GM18517 (cell line): ENCODE results near the gene LHX4.

Experiments
- ATAC-seq: cut with Tn5 transposase; IDR thresholded peaks from one replicate; pipeline ENCODE4 v1.9.1; 2021; ENCODE audit warnings: mild to moderate bottlenecking, moderate library complexity; ENCODE audit not compliant: unreplicated experiment

LHX4 gene

DNA sequence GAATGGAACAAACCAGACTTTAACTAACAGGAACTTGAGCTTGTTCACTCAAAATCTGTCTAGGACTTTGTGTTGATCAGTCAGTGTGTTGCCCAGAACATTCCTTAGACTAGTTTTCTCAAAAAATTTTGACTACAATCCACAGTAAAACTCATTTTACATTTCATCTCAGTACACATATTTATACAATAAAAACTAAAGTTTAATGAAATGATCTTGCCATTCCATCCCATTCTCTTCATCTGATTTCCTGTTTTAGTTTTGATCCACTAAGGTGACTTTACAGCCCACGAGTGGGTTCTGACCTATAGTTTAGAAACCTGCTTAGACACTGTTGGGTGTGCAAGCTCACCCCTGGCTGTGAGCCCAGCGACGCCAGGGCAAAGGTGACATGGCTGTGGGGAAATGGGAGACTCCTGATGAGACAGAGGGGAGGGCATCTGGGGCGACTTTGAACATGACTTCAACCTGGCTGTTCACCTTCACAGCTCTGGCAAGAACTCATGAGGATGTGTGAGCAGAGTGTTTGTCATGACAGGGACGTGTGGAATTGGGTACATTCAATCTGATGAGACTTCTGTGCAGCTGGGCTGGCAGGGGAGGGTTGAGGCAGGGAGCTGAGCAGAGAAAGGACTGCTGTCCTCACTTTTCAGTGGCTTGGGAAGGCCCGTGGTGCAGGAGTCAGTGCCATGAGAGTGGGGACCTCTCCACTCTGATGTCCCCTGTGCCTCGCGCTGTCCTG, 40.6 kb downstream of the LHX4 start:
- no peak for ATAC-seq

DNA sequence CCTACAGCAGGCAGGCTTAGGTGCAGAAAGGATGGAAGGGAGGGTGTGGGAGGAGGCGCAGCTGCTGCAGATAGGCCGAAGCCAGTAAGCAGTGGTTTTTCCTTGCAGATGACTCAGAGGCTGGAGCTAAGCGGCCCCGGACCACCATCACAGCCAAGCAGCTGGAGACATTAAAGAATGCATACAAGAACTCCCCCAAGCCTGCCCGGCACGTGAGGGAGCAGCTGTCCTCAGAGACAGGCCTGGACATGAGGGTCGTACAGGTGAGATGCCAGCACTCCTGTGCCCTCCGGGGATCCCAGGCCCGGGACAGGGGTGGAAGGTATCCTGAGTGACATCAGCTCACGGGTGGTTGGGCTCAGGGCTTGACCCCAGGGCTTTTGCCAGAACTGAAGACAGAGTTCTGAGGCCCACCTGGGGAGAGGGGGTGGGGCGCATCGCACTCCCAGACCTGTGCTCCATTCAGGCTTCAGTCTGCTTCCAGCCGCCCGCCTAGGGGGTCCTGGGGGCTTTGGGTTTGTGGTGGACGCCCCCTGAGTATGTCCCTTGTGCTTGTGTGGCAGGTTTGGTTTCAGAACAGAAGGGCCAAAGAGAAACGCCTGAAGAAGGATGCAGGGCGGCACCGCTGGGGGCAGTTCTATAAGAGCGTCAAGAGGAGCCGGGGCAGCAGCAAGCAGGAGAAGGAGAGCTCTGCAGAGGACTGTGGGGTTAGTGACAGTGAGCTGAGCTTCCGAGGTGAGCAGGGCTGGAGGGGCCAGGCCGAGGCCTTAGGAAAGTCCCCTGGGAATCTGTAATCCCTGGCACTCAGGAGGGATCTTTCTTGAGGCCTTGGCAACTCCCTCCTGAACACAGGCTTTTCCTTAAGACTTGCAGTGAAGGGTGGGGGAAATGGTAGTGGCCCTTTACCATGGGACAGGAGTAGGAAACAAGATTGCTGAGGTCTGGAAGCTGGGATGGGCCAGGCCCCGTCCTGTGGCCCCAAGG, 41.5 kb downstream of the LHX4 start:
- ATAC-seq = no peak

DNA sequence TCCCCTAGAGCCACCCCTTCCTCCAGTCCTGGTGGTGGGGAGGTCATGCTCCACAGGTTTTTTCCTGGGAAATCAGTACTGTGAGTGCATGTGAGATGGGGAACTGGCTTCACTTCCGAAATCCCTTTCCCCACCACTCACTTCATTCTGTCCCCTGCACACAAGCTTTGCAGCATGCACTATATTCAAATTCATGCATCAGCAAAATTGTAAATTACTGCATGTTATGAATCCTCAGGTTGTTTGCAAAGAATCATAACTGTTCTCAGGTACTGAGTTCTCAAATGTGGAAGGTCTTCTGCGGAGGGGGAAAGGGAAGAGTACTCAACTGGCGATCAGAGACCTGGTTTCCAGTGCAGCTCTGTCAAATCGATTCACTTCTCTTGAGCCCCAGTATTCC, 42.3 kb downstream of the LHX4 start:
- no peak for ATAC-seq

DNA sequence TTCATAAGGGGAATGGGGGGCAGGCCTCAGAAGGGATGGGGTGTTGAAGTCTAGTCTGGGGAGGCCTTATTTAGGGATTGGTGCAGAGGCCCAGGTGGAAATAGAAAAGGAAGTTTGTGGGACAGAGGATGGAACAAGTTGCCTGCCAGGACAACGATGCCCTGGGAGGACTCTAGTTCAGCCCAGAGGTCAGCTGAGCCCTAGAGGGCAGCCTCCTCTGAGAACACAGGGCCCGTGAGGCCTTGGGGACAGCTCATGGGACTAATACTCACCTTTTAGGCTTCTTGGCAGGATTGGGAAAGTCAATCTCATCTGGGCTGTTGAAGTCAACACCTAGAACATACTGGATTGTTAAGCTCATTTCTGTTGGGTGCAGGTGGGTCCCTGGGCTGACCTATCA, 43.0 kb downstream of the LHX4 start:
- no peak for ATAC-seq

DNA sequence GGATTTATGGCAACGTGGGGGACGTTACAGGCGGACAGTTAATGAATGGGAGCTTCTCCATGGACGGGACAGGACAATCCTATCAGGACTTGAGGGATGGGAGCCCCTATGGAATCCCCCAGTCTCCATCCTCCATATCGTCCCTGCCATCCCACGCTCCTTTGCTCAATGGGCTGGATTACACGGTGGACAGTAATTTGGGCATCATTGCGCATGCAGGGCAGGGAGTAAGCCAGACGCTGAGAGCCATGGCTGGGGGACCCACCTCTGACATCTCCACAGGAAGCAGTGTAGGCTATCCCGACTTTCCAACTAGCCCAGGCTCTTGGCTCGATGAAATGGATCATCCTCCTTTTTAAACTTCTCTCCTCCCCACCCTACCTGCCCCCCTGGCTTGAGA, 44.2 kb downstream of the LHX4 start:
- no peak for ATAC-seq

DNA sequence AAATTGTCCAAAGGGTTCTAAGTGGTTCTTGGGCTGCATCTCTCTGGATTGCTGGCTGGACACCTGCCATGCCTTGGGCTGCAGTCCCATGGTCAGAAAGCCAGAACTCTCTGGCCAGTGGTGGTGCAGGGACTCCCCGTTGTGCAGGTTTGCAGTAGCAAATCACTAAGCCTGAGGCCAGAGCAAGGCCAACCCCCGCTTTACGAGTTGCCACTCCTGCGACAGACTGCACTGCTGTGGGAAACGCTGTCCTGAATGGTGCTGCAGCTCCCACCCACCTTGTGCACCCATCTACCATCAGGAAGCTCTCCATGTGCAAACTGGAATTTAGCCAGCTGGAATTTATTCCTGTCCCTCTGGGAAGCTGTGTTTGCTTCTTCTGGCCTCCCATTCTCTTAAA, 45.7 kb downstream of the LHX4 start:
- ATAC-seq = no peak

DNA sequence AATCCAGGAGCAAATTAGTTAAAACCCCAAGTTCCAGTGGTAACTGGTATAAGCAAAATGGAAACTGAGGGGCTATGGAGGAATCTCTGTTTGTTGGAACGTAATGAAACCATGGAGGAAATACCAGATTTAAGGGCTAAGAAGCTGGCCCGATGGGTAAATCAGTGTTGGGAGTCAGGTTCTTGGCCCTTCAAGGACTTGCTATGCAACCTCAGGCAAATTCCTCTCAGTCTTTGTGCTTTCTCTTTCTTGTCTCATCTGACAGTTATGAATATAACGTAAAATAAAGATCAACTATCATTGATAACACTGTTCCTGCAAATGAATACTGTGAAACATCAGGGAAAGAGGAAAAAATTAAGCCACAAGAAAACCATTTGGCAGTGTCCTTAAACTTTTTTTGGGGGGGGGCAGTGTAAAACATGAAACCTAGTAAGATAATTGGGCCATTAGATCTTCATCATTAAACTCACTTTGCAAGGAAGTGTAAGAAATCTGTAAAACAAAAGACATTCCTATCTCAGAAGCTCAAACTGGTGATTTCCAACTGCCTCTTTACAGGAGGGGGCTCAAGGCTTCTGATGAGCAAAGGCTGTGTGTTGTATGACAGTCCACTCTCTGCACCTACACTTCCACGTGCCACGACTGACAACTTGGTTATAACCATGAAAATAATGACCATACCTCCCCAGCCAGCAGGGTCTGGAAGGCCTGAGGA, 47.6 kb downstream of the LHX4 start:
- ATAC-seq = no peak

DNA sequence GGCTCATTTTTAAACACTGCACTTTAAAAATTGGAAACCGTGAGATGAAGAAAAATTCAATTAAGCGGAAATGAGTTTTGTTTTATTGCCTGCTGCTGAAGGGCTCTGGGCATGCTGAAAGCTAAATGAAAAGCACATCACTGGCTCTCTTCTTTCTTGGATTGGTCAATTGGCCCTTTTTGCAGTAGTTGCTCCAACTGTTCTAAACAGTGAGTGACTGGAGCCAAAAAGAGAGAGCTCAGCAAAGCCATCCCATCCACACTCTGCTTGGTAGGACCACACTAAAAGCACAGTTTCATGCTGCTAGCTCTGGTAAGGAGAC, 48.1 kb downstream of the LHX4 start:
- no peak for ATAC-seq

DNA sequence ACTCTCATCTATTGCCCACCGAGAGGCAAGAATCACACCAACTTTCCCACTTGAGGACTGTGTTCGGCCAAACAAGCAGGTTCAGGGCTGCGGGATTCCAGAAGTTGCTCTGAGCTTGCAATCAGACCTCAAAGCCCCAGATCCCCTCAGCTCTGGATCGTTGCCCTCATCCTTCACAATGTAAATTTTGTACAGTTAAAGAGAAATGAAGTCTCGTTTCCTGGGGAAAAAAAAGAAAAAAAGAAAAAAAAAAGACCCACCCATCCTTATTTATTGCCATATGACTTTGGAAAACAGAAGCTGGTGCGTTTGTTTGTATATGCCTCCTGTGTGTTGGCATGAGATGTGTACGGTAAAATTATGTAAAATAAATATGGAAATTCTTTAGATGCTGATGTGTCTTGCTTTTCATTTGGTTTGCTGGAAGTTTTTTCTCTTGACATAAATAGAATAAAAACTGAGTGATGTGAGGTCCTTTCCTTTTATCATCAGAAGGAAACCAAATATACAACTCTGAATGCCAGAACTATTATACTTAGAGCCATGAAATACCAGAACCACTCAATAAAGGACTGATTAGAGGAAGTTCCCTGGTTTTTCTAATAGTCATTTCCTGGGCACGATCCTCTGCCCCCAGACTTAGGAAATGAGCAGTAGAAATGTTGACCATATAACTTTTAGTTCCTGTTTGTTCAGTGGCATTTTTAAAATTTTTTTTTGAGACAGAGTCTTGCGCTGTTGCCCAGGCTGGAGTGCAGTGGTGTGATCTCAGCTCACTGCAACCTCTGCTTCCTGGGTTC, 48.7 kb downstream of the LHX4 start:
- ATAC-seq = no peak

DNA sequence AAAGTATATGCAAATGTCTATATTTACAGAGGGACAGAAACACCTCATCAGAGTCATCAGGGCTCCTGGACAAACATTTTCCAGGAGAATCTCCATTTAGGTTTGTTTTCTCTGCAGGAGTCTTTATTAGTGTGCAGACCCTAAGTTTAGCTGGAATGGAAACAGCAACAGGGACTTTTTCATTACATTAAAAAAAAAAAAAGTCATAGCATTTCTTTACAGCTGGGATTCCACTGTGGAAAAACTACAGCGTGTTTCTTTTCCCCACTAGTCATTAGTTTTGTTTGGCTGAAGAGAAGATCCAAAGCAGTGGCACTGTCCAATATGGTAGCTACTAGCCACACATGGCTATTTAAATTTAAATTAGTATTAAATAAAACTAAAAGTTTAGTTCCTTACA, 49.6 kb downstream of the LHX4 start:
- ATAC-seq = no peak

DNA sequence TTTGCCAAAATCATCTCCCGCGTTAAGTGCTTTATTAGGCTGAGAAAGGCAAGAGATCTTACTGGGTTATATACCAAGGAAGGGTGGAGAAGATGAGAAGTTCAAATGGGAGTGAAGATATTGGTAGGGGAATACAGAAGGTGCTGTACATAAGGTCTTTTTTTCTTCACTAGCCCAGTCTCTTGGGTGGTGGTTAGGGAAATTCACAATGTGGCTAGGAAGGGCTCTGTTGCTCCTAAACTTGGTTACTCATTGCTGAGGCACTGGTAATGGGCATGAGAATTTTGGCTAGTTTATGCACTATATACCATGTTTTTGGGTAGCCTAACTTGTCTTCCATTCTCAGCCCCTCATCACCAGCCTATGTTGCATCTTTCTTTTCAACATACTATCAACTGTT, 50.6 kb downstream of the LHX4 start:
- no peak for ATAC-seq

DNA sequence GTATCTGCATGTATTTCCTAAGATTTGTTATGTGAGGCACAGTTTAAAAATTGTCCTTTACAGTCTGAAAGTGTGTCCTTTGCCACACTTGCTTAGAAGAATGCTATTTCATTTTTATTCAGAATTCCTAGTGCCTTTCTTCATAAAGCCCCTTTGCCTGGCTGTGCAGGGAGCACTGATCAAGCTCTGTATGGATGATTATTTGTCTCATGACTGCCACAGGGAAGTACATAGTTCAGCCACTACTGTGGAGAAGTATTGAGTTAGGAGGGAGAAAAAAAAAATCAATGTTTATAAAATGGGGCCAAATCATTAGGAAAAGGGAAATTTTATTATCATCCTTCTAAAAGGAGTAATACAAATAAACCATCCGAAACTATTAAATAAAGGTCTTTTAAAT, 51.4 kb downstream of the LHX4 start:
- no peak for ATAC-seq

DNA sequence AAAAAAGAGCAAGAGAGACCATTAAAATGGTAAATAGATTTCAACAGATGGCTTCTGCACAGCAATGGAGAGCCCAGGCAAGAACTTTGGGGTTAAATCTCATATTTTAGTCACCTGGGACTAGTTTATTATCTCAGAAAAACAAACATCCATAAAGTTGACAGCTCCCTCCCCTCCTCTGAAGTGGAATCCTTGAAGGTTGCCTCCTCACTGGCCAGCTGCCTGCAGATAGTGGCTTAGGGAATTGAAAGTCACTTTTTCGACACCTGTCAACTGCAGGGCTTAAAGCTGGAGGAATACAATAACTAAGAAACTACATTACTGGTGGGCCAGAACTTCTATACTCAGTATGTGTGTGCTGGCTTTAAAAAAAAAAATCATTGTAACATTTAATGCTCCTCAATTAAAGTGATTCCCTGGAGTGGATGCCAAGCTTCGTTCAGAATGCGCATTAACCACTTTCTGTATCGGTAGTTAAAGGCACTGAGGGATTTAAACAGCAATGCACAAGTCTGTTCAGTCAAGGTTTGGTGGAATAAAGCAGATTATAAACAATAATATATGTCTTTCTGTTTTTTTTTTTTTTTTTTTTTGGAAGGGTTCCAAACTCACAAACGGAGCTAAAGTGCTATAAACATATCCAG, 52.5 kb downstream of the LHX4 start:
- ATAC-seq = no peak

DNA sequence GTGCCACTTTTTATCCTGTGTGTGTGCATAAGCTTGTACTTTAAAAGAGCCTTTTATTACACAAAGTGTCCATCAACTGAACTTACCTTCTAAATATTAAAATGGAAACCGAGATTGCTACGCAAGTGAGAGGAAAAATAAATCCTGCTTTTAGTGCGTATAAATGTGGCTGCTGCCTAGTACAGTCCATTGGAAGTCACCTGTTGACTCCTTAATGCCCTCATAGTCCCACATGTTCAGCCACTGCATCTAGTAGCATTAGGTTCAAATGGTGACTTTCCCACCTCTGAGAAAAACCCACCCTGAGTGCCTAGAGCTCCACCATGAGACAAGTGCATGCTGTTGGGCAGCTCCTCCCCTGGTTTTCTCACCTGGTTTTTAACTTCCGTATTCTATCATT, 53.0 kb downstream of the LHX4 start:
- no peak for ATAC-seq

DNA sequence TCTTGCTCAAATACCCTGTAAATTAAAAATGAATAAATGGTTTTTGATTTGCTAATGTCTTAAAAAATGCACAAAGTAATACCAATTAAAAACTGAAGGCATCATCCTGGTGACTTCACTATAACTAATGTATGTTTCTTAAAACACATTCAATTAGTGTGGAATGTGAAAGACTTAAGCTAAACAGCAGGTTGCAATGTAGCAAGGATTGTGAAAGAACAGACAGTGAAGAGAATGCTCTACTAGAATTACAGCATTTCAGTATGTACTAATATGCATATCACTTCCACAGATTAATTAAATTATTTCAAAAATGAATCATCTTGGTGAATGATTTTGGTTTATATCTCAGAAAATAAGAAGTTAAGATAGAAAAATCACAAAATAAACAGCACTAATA, 56.4 kb downstream of the LHX4 start:
- ATAC-seq = no peak

DNA sequence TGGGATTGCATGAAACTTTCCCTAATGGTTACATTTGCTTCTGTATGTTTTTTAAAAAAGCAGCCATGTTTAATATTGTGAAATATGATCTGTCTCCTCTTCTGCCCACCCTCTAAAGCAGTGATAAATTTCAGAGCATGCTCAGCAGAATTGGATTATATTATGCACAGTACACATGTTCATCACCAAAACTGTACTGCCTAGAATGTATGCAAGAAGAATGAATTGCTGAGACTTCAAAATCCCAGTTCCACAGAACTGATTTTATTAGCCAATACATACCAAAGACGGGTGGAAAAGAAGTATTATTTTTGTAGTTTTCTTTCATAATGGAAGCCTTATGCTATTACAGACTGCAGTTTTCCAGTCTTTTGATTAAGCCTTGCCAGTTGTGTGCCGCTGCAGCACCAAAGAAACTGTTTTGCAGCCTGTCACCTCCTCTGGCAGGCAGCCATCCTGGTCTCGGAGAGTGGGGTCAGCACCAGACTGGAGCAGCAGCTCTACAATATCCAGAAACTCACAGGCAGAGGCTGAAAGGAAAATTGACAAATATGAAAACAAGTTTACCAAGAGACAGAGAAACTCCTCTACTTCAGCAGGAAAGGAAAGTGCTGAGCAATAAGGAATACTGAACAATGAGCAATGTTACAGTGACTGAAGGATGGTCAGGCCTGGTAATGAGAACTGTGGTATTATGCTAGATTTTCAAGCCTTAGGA, 58.1 kb downstream of the LHX4 start:
- ATAC-seq = no peak

DNA sequence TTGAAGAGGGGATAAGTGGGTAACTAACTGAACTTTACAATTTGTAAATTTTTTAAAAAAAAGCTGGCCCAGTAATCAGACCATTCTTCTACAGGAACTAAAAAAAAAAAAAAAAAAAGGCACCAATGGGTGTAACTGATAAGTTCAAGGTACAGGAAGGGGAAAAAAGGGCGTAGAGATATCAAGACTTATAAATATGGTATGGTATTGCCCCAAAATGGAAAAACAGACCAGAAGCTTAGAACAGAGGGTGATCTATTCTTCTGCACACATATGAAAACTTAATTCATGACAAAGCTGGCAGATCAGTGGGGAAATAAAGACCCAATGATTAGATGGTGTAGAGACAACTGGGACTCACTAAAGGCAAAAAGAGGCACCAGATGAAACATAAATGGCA, 58.9 kb downstream of the LHX4 start:
- no peak for ATAC-seq

DNA sequence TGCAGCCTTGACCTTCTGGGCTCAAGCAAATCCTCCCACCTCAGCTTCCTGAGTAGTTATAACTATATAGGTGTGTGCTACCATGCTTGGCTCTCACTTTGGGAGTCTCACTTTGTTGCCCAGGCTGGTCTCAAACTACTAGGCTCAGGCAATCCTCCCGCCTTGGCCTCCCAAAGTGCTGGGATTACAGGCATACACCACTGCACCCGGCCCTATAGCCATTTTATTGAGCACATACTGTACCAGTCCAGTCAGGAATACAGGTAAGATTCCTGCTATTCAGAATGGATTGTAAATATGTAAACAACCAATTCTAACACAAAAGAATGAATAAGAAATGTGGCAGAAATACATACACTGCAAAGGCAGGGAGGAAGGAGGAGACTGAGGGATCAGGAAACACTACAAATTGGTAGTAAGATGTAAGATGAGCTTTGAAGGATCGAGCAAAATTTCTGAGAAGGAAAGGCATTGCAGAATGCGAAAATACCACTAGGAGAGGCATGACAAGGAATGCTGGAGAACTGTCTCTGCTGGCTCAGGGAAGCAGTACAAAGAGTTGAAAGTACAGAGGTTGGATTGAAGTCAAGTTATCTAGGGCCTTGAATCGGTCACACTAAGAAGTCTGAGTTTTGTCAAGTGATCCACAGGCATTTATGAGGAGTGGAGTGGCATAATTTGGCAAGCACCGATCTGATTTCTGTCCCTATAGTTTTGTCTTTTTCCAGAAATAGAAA, 60.4 kb downstream of the LHX4 start:
- no peak for ATAC-seq

DNA sequence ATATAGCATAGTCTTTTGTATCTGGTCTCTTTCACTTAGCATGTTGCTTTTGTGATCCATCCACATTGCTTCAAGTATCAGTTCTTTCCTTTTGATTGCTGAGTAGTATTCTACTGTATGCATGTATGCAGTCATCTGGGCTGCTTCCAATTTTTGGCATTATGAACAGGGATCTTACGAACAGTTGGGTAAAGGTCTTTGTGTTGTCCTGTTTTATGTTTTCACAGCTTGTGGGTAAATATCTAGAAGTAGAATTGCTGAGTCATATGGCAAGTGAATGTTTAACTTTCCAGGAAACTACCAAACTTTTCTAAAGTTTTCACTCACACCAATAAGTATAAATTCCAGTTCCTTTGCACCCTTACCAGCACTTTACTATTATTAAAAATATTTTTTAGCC, 60.9 kb downstream of the LHX4 start:
- ATAC-seq = no peak
